Right renal cortex interstitium (tissue), 3 donors: Measurements from ENCODE around the gene ZNF471. TPM values are rescaled to one million over a fixed set of nuclear protein-coding genes. Genes with fewer than 3 reads are reported as not detected.

Source experiments
- DNase-seq, 3 donors: peaks; one replicate each; pipeline ENCODE4 v3.0.0-alpha.2; 2013; ENCODE audit warnings: low read depth in 3 of 3, low spot score in 2 of 3
- polyA plus RNA-seq, 3 donors: library from polyadenylated mRNA; unstranded; fragments of 120-200 nt; gene quantifications; one replicate each; pipeline ENCODE4 v1.2.1, GENCODE V29; 2013; ENCODE audit not compliant: insufficient read length in 3 of 3

The ZNF471 gene
- polyA plus RNA-seq, 3 donors, result 13.1 to 18.3 (median 17.5) TPM

- no peak for DNase-seq
Measured at GRCh38 chr19:56572589-56572988, 64.9 kb downstream of the ZNF471 start.

DNA sequence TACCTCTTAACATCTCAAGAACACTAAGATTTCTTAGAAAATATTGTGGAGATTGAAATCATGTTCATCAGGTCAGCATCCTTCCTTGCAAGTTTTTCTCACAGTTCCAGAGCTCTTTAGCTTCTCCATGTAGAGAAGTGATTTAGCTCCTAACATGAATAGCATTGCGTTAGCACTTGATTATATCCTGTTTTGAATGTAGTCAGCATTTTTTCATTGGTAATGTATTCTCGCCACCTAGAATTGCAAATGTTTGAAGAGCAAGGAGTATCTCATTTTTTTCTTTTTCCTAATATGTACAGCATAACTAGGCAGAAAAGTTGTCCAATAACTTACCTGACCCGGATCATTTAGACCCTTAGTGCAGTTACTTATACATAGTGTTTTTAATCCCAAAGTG lies 66.3 kb downstream of the ZNF471 start:
- DNase-seq, result no peak

- DNase-seq, result no peak
Measured at GRCh38 chr19:56577719-56578602, 70.3 kb downstream of the ZNF471 start.

Other genes with a start within 250 kb of the ZNF471 start
- gene EDDM13, start 235.1 kb upstream of the ZNF471 start, polyA plus RNA-seq, result 1 to 10 TPM; 1.4 to 2.7 (median 1.9) TPM
- gene ZSCAN5A, start 193.0 kb upstream of the ZNF471 start, polyA plus RNA-seq, result 10 to 100 TPM; 10.2 to 14.1 (median 12.0) TPM
- gene ZNF582, start 114.3 kb upstream of the ZNF471 start, polyA plus RNA-seq, result 10 to 100 TPM in 1 of 3 donors, 1 to 10 TPM in 2; 9.0 to 11.5 (median 9.3) TPM
- 1 to 10 TPM; 9.0 to 9.5 (median 9.3) TPM for gene ZNF583, start 103.5 kb upstream of the ZNF471 start, polyA plus RNA-seq
- 10 to 100 TPM; 14.9 to 19.6 (median 17.3) TPM for gene ZNF667, start 30.5 kb upstream of the ZNF471 start, polyA plus RNA-seq
- 10 to 100 TPM; 12.8 to 14.5 (median 14.5) TPM for gene ZFP28, start 31.1 kb downstream of the ZNF471 start, polyA plus RNA-seq
- gene ZNF470, start 59.6 kb downstream of the ZNF471 start, polyA plus RNA-seq, result 10 to 100 TPM in 1 of 3 donors, 1 to 10 TPM in 2; 8.5 to 10.9 (median 9.5) TPM
- gene ZNF71, start 87.4 kb downstream of the ZNF471 start, polyA plus RNA-seq, result 1 to 10 TPM; 8.4 to 9.2 (median 8.5) TPM
- gene SMIM17, start 135.3 kb downstream of the ZNF471 start, polyA plus RNA-seq, result 1 to 10 TPM; 1.2 to 1.4 (median 1.3) TPM
- gene ZNF835, start 163.9 kb downstream of the ZNF471 start, polyA plus RNA-seq, result 1 to 10 TPM; 4.1 to 4.8 (median 4.8) TPM